A673 (cell line): ENCODE measurements around the gene REEP6. TPM values are rescaled to one million over a fixed set of nuclear protein-coding genes. Genes with fewer than 3 reads are reported as not detected.

Source experiments
- BruUV-seq: library from RNA; stranded (reverse); fragments of 400-500 nt; replicated peaks from 2 replicates; lab custom pipeline; 2021; lab: Mats Ljungman, UMichigan
- CTCF ChIA-PET: fragments of 300-600 bp; sonication (Branson Sonifier 250); formaldehyde crosslinking; loops from one replicate; lab custom pipeline; 2022; ENCODE audit warnings: antibody characterized with exemption; lab: Charles Lee
- POLR2A ChIA-PET: fragments of 300-600 bp; sonication (Branson Sonifier 250); formaldehyde crosslinking; loops from one replicate; lab custom pipeline; 2022; ENCODE audit warnings: antibody characterized with exemption; ENCODE audit not compliant: low non-redundant PET; lab: Charles Lee
- DNase-seq: peaks from one replicate; pipeline ENCODE4 v3.0.0-alpha.2; 2015; ENCODE audit warnings: low spot score
- H3K27ac ChIP-seq: fragments of 200-600 bp; sonication (generic); 2 replicates; pipeline ENCODE4 v1.5.1; 2016; ENCODE audit warnings: mixed run types, low read depth, mild to moderate bottlenecking, mixed read lengths, antibody characterized with exemption, low read length; ENCODE audit not compliant: poor library complexity, severe bottlenecking
- H3K27me3 ChIP-seq: fragments of 200-600 bp; sonication (generic); replicated peaks from 2 replicates; pipeline ENCODE4 v1.6.1; 2017; ENCODE audit warnings: mixed run types, low read depth, mild to moderate bottlenecking, mixed read lengths, antibody characterized with exemption, low read length; ENCODE audit not compliant: insufficient read depth, poor library complexity
- H3K36me3 ChIP-seq: fragments of 200-600 bp; sonication (generic); 2 replicates; pipeline ENCODE4 v1.6.1; 2016; ENCODE audit warnings: mixed run types, mild to moderate bottlenecking, mixed read lengths, antibody characterized with exemption, low read length; ENCODE audit not compliant: insufficient read depth, poor library complexity, severe bottlenecking
- H3K4me1 ChIP-seq: fragments of 200-600 bp; sonication (generic); 2 replicates; pipeline ENCODE4 v1.6.1; 2017; ENCODE audit warnings: mixed run types, mild to moderate bottlenecking, mixed read lengths, antibody characterized with exemption, low read length; ENCODE audit not compliant: insufficient read depth, poor library complexity, severe bottlenecking
- H3K4me3 ChIP-seq: fragments of 200-600 bp; sonication (generic); 2 replicates; pipeline ENCODE4 v1.5.1; 2016; ENCODE audit warnings: low read depth, mixed run types, mild to moderate bottlenecking, mixed read lengths, low read length; ENCODE audit not compliant: poor library complexity, severe bottlenecking
- H3K9me3 ChIP-seq: fragments of 200-600 bp; sonication (generic); 2 replicates; pipeline ENCODE4 v1.6.1; 2016; ENCODE audit warnings: mixed run types, low read depth, mild to moderate bottlenecking, mixed read lengths, antibody characterized with exemption, low read length; ENCODE audit not compliant: poor library complexity, severe bottlenecking
- CTCF ChIP-seq: fragments of 300-800, 200-600 bp; sonication (generic); conservative IDR thresholded peaks from 2 replicates; pipeline ENCODE4 v1.5.1; 2017; ENCODE audit warnings: low read depth, mild to moderate bottlenecking, antibody characterized with exemption, low read length, moderate library complexity, mixed read lengths
- EZH2 ChIP-seq: fragments of 200-600 bp; sonication (generic); IDR thresholded peaks from 2 replicates; pipeline ENCODE4 v1.6.1; 2017; ENCODE audit warnings: borderline replicate concordance, low read depth, mild to moderate bottlenecking, mixed read lengths, antibody characterized with exemption, low read length; ENCODE audit not compliant: poor library complexity, severe bottlenecking
- intact Hi-C: fragments of 100-400 bp; cut with micrococcal nuclease; formaldehyde crosslinking; loops from one replicate; pipeline ENCODE4 v1.10.0; 2022; ENCODE audit not compliant: unreplicated experiment
- total RNA-seq: library from RNA; stranded (reverse); gene quantifications from 2 replicates; pipeline ENCODE4 v1.2.3, GENCODE V29; 2021

Gene REEP6
- total RNA-seq, 1 experiment from 2014 or later: 4.7 TPM

GRCh38 chr19:1465191-1466016 is 25.6 kb upstream of the REEP6 start:
- Histone ChIP-seq H3K4me3 (no peak overlapping the region), H3K36me3 (no peaks in the 10 kb centered on the region), H3K9me3 (no peaks in the 10 kb centered on the region), H3K27me3 (peaks cover 45% of the 10 kb centered on the region), H3K27ac (no peak overlapping the region), H3K4me1 (peaks cover 12% of the 10 kb centered on the region)
- DNase-seq: peak; percentile 59
- TF ChIP-seq CTCF: peak; percentile 42
- no peak for TF ChIP-seq EZH2
- POLR2A ChIA-PET: no interaction called here
- intact Hi-C loops: no loop called here
- CTCF ChIA-PET: interaction anchor here (1.4 kb wide), 1 partner anchor 361 kb away, joined by 4 read pairs; no protein-coding TSS in a partner anchor
- BruUV-seq: no TSS peak

- Histone ChIP-seq H3K27me3 (peaks cover 52% of the 10 kb centered on the region), H3K27ac (no peak overlapping the region), H3K4me1 (peaks cover 17% of the 10 kb centered on the region), H3K9me3 (no peaks in the 10 kb centered on the region), H3K4me3 (no peak overlapping the region), H3K36me3 (no peaks in the 10 kb centered on the region)
- BruUV-seq: no TSS peak
- ChIA-PET CTCF (interaction anchor here (1.4 kb wide), 1 partner anchor 360 kb away, joined by 4 read pairs; no protein-coding TSS in a partner anchor), POLR2A (no interaction called here)
- TF ChIP-seq CTCF (no peak), EZH2 (no peak)
- intact Hi-C loops: no loop called here
- no peak for DNase-seq
Measured at GRCh38 chr19:1466018-1466460, 24.9 kb upstream of the REEP6 start.

- TF ChIP-seq CTCF (no peak), EZH2 (no peak)
- ChIA-PET CTCF (interaction anchor here (1.4 kb wide), 1 partner anchor 360 kb away, joined by 4 read pairs; no protein-coding TSS in a partner anchor), POLR2A (no interaction called here)
- Histone ChIP-seq H3K36me3 (no peaks in the 10 kb centered on the region), H3K27me3 (peaks cover 58% of the 10 kb centered on the region), H3K27ac (no peak overlapping the region), H3K9me3 (no peaks in the 10 kb centered on the region), H3K4me3 (no peak overlapping the region), H3K4me1 (peaks cover 23% of the 10 kb centered on the region)
- intact Hi-C loops: no loop called here
- no peak for DNase-seq
- BruUV-seq: no TSS peak
Measured at GRCh38 chr19:1466461-1467214, 24.3 kb upstream of the REEP6 start.
